Fibroblast of mammary gland (primary cell): Measurements from ENCODE around the gene CD209.

ENCODE experiments used
- DNase-seq: peaks from one replicate; pipeline ENCODE4 v3.0.0-alpha.2; 2010; ENCODE audit warnings: low read depth
- H3K4me3 ChIP-seq: 2 replicates; pipeline ENCODE4 v1.5.1; 2011; ENCODE audit warnings: low read depth, mild to moderate bottlenecking, low read length, moderate library complexity; ENCODE audit not compliant: control insufficient read depth
- TF ChIP-seq, protein P1 (sequence below): conservative IDR thresholded peaks from 2 replicates; pipeline ENCODE4 v1.5.1; 2011; ENCODE audit warnings: low read depth, low read length, inconsistent platforms; ENCODE audit not compliant: control insufficient read depth, insufficient read depth

The CD209 gene

DNA sequence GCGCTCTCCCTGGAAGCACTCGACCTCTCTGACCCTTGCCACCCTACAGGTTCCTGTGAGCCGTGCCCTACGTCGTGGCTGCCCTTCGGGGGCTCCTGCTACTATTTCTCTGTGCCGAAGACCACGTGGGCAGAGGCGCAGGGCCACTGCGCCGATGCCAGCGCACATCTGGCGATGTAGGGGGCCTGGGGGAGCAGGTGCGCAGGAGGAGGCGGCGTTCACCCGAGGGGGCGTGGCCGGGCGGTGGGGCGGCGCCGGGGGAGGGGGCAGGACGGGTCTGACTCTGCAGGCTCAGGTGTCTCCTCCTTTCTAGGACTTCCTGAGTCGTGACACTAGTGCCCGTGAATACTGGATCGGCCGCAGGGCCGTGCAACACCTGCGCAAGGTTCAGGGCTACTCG lies 42.1 kb upstream of the CD209 start:
- H3K4me3 ChIP-seq = no peak overlapping the region
- DNase-seq = no peak

DNA sequence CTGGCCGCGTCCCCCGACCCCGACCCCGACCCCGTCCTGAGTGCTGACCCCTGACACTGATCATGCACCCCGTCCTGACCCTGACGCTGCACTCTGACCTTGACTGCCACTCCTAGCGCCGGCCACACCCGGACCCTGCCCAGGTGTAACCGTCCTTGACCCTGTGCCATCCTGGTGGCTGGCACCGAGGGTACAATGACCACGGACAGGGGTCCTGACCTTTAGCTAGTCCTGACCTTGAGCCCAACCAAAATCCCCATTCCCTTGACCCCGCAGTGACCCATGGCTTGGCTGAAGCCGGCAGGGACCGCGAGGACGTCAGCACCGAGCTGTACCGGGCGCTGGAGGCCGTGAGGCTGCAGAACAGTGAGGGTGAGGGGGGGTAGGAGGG lies 41.6 kb upstream of the CD209 start:
- no peak for DNase-seq
- TF ChIP-seq, protein P1, sequence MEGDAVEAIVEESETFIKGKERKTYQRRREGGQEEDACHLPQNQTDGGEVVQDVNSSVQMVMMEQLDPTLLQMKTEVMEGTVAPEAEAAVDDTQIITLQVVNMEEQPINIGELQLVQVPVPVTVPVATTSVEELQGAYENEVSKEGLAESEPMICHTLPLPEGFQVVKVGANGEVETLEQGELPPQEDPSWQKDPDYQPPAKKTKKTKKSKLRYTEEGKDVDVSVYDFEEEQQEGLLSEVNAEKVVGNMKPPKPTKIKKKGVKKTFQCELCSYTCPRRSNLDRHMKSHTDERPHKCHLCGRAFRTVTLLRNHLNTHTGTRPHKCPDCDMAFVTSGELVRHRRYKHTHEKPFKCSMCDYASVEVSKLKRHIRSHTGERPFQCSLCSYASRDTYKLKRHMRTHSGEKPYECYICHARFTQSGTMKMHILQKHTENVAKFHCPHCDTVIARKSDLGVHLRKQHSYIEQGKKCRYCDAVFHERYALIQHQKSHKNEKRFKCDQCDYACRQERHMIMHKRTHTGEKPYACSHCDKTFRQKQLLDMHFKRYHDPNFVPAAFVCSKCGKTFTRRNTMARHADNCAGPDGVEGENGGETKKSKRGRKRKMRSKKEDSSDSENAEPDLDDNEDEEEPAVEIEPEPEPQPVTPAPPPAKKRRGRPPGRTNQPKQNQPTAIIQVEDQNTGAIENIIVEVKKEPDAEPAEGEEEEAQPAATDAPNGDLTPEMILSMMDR = no peak
- no peak overlapping the region for H3K4me3 ChIP-seq

More for the DNA sequence above, 42.1 kb upstream of the CD209 start:
- TF ChIP-seq, protein P1 = no peak

DNA sequence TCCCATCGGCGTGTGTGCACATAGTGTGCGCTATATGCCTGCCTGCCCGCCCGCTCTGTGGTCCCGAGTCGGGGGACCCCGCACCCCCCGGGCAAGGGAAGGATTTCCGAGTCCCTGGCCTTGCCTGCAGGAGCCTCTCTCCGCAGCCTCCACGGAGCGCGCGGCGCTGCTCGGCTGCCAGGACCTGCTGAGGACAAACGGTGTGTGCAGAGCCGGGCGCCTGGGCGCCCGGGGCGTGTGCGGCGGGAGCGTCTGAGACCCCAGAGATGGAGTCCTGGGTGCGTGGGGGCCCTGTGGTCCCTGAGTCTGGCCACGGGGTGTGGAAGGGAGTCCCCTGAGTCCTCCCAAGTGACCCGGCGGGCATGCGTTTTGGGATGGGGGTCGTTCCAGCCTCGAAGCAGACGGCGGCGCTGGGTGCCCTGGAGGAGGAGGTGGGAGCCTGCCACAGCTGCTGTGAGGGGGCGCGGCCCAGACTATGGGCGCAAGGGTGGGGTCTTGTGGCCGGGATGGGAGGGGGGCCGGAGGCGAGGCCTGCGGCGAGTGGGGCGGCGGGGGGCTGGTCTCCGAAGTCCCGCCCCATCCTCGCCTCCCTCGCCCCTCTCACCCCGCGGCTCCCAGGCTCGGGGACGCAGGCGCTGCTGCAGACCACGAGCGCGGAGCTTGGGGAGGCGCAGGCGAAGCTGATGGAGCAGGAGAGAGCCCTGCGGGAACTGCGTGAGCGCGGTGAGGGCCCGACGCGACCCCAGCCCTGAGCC lies 41.0 kb upstream of the CD209 start:
- DNase-seq = no peak
- no peak overlapping the region for H3K4me3 ChIP-seq
- TF ChIP-seq, protein P1 = no peak

DNA sequence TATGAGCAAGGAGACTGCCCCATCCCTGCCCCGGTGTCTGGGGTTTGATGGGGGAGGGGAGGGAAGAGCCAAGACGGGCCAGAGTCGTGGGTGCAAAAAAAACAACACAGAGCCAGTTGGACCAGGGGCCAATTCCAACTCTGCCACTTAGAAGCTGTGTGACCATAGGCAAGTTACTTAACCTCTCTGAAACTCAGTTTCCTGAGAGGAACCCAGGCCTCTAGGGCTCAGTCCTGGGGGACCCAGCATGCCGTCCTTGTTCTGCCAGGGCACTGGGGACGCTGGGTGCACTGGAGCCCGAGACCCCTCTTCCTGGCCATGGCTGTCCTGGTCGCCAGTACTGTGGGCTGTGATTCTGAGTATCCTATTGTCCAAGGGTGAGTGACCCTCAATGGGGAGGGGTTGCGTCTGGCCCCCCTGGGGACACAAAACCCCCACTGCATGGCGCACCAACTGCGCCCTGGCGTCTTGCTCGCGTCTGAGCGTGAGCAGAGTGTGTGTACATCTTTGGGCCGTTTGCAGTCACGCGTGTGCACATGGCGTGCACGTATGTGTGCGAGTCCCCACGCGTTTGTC lies 40.4 kb upstream of the CD209 start:
- no peak overlapping the region for H3K4me3 ChIP-seq
- no peak for DNase-seq
- TF ChIP-seq, protein P1 = no peak

DNA sequence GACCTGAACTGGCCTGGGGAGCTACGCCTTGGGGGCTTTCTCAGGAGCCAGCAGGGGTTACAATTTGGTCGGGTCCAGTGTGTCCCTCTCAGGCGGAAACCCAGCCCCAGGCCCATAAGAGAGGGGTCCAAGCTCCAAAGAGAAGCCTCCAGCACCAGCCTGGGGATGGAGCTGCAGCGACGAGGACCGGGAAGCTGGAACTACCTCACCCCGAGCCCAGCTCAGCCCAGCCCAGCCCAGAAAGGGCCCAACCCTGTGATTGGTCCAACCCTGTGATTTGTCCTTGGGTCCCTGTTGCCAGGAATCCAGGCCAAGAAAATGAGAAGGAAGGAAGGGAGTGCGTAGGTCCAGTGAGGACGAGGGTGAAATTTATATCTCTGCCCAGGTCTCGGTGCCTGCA lies 39.8 kb upstream of the CD209 start:
- TF ChIP-seq, protein P1 = no peak
- no peak overlapping the region for H3K4me3 ChIP-seq
- DNase-seq = no peak

DNA sequence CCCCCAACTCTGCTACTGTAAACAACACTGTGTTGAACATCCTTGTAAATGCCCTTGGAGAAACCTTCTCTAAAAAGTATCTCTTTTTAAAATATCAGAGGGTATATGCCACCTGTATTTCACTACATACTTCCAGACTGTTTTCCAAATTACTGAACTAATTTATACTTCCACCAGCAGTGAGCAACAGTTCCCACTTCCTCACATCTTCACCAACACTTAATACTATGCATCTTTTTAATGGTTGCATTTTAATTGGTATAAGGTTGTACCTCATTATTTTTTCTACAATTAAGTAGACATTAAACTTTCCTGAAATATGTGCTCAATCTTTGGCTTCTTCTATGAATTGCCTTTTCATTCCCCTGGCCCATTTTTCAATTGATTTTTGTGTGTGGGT lies 37.5 kb upstream of the CD209 start:
- DNase-seq = no peak
- TF ChIP-seq, protein P1 = no peak
- H3K4me3 ChIP-seq = no peak overlapping the region
